SU-DHL-6 (cell line): Measurements from ENCODE around the gene LY9.

ENCODE experiments used
- H2AFZ ChIP-seq: fragments of 200-600 bp; sonication (generic); 2 replicates; pipeline ENCODE4 v1.6.1; 2014; ENCODE audit warnings: low read depth, mild to moderate bottlenecking, moderate library complexity, mixed read lengths, antibody characterized with exemption, low read length; ENCODE audit not compliant: severe bottlenecking
- H3F3A ChIP-seq: fragments of 200-600 bp; shearing (Covaris generic); 2 replicates; pipeline ENCODE4 v1.6.0; 2016; ENCODE audit warnings: antibody characterized with exemption, mild to moderate bottlenecking; ENCODE audit not compliant: insufficient read depth
- H3K27ac ChIP-seq: fragments of 200-600 bp; sonication (generic); 2 replicates; pipeline ENCODE4 v1.5.1; 2016; ENCODE audit warnings: low read depth, mild to moderate bottlenecking, low read length, moderate library complexity, mixed read lengths
- H3K27me3 ChIP-seq: fragments of 200-600 bp; sonication (generic), shearing (Covaris generic); 2 replicates; pipeline ENCODE4 v1.6.0; 2014; ENCODE audit warnings: mild to moderate bottlenecking, low read length
- H3K36me3 ChIP-seq: fragments of 200-600 bp; sonication (generic); 2 replicates; pipeline ENCODE4 v1.6.1; 2014; ENCODE audit warnings: mild to moderate bottlenecking, low read length, mixed read lengths
- H3K4me2 ChIP-seq: fragments of 300-600, 200-600 bp; shearing (Covaris generic), sonication (generic); 2 replicates; pipeline ENCODE4 v1.6.0; 2014; ENCODE audit warnings: low read length, low read depth, mild to moderate bottlenecking; ENCODE audit not compliant: poor library complexity, severe bottlenecking
- H3K4me3 ChIP-seq: fragments of 200-600 bp; sonication (generic); 2 replicates; pipeline ENCODE4 v1.5.1; 2014; ENCODE audit warnings: antibody characterized with exemption, low read length, mild to moderate bottlenecking, mixed read lengths; ENCODE audit not compliant: insufficient read depth, poor library complexity, severe bottlenecking
- H3K79me2 ChIP-seq: fragments of 200-600 bp; sonication (generic); 2 replicates; pipeline ENCODE4 v1.6.1; 2014; ENCODE audit warnings: mild to moderate bottlenecking, low read length, moderate library complexity; ENCODE audit not compliant: insufficient read depth
- H3K9ac ChIP-seq: fragments of 200-600 bp; sonication (generic); 2 replicates; pipeline ENCODE4 v1.7.0; 2014; ENCODE audit warnings: mild to moderate bottlenecking, low read length
- H3K9me2 ChIP-seq: fragments of 200-600 bp; sonication (generic); replicated peaks from 2 replicates; pipeline ENCODE4 v1.6.1; 2014; ENCODE audit warnings: low read length; ENCODE audit not compliant: insufficient read depth
- H3K9me3 ChIP-seq: fragments of 200-600 bp; sonication (generic); 2 replicates; pipeline ENCODE4 v1.6.1; 2014; ENCODE audit warnings: low read length, mixed read lengths; ENCODE audit not compliant: insufficient read depth
- H4K20me1 ChIP-seq: fragments of 200-600 bp; sonication (generic); 2 replicates; pipeline ENCODE4 v1.6.1; 2014; ENCODE audit warnings: low read depth, mild to moderate bottlenecking, antibody characterized with exemption, low read length, moderate library complexity, mixed read lengths
- EZH2phosphoT487 ChIP-seq: fragments of 200-600 bp; sonication (generic), shearing (Covaris generic); conservative IDR thresholded peaks from 2 replicates; pipeline ENCODE4 v1.6.1; 2018; ENCODE audit warnings: mild to moderate bottlenecking, antibody characterized with exemption, low read length, moderate library complexity, mixed read lengths
- TF ChIP-seq, protein P1 (sequence below): fragments of 200-600 bp; sonication (generic); IDR thresholded peaks from one replicate; pipeline ENCODE4 v1.5.1; 2017; ENCODE audit warnings: antibody characterized with exemption, mild to moderate bottlenecking, low read length, moderate library complexity; ENCODE audit not compliant: insufficient read depth, poor library complexity, severe bottlenecking

LY9 gene

DNA sequence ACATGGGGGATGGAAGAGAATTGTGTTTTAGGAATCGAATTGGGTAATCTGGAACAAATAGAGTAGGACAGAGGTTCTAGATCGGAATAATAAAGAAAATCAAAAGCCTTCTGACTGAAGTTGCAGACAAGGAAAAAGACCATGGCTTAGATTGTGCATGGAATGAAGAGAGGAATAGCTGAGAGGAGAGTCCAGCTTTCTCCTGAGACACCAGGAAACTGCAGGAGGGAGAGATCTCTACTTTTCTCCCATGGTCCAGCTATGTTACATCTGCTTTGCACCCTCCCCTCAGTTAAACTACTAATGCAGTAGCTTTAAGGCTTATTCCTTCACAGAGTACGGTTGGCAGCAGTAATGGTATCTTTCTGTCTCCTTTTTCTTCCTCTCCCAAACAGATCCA is 43.6 kb upstream of the LY9 start:
- Histone ChIP-seq H3F3A (no peaks in the 10 kb centered on the region), H3K36me3 (no peaks in the 10 kb centered on the region), H3K27ac (no peak overlapping the region), H4K20me1 (no peaks in the 10 kb centered on the region), H3K79me2 (no peaks in the 10 kb centered on the region), H3K9ac (no peak overlapping the region), H3K9me3 (no peaks in the 10 kb centered on the region), H3K4me3 (no peak overlapping the region), H3K4me2 (no peak overlapping the region), H3K27me3 (no peaks in the 10 kb centered on the region), H2AFZ (no peak overlapping the region), H3K9me2 (no peaks in the 10 kb centered on the region)
- TF ChIP-seq, protein P1, sequence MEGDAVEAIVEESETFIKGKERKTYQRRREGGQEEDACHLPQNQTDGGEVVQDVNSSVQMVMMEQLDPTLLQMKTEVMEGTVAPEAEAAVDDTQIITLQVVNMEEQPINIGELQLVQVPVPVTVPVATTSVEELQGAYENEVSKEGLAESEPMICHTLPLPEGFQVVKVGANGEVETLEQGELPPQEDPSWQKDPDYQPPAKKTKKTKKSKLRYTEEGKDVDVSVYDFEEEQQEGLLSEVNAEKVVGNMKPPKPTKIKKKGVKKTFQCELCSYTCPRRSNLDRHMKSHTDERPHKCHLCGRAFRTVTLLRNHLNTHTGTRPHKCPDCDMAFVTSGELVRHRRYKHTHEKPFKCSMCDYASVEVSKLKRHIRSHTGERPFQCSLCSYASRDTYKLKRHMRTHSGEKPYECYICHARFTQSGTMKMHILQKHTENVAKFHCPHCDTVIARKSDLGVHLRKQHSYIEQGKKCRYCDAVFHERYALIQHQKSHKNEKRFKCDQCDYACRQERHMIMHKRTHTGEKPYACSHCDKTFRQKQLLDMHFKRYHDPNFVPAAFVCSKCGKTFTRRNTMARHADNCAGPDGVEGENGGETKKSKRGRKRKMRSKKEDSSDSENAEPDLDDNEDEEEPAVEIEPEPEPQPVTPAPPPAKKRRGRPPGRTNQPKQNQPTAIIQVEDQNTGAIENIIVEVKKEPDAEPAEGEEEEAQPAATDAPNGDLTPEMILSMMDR = no peak
- TF ChIP-seq EZH2phosphoT487 = no peak

DNA sequence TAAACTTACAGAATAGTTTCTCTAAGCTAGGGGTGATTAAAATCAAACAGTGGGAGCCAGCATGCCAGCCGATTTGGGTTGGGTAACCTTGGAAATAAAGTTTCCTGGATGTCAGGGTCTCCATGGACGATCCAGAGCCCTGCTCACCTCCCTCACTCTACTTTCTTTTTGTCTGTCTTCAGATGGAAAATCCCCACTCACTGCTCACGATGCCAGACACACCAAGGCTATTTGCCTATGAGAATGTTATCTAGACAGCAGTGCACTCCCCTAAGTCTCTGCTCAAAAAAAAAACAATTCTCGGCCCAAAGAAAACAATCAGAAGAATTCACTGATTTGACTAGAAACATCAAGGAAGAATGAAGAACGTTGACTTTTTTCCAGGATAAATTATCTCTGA is 43.0 kb upstream of the LY9 start:
- no peaks in the 10 kb centered on the region for H3K27me3 ChIP-seq
- no peaks in the 10 kb centered on the region for H3K79me2 ChIP-seq
- no peaks in the 10 kb centered on the region for H3K9me3 ChIP-seq
- H3K4me2 ChIP-seq = no peak overlapping the region
- H4K20me1 ChIP-seq = no peaks in the 10 kb centered on the region
- H3K27ac ChIP-seq = no peak overlapping the region
- H3K4me3 ChIP-seq = no peak overlapping the region
- no peak overlapping the region for H3K9ac ChIP-seq
- H3K9me2 ChIP-seq = no peaks in the 10 kb centered on the region
- H3K36me3 ChIP-seq = no peaks in the 10 kb centered on the region
- no peaks in the 10 kb centered on the region for H3F3A ChIP-seq
- no peak for TF ChIP-seq EZH2phosphoT487
- TF ChIP-seq, protein P1 = no peak
- H2AFZ ChIP-seq = no peak overlapping the region

DNA sequence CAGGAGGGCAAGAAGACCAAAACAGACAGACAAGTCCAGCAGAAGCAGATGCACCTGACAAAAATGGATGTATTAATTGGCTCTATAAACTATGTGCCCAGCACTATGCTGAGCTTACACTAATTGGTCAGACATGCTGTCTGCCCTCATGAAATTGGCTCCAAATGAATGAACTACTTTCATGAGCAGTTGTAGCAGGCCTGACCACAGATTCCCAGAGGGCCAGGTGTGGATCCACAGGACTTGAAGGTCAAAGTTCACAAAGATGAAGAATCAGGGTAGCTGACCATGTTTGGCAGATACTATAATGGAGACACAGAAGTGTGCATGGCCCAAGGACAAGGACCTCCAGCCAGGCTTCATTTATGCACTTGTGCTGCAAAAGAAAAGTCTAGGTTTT is 42.4 kb upstream of the LY9 start:
- Histone ChIP-seq H3K79me2 (no peaks in the 10 kb centered on the region), H3K27me3 (no peaks in the 10 kb centered on the region), H3K9ac (no peak overlapping the region), H4K20me1 (no peaks in the 10 kb centered on the region), H3K36me3 (no peaks in the 10 kb centered on the region), H3K9me3 (no peaks in the 10 kb centered on the region), H2AFZ (no peak overlapping the region), H3K27ac (no peak overlapping the region), H3K4me2 (no peak overlapping the region), H3K9me2 (no peaks in the 10 kb centered on the region), H3K4me3 (no peak overlapping the region), H3F3A (no peaks in the 10 kb centered on the region)
- TF ChIP-seq, protein P1 = no peak
- no peak for TF ChIP-seq EZH2phosphoT487

DNA sequence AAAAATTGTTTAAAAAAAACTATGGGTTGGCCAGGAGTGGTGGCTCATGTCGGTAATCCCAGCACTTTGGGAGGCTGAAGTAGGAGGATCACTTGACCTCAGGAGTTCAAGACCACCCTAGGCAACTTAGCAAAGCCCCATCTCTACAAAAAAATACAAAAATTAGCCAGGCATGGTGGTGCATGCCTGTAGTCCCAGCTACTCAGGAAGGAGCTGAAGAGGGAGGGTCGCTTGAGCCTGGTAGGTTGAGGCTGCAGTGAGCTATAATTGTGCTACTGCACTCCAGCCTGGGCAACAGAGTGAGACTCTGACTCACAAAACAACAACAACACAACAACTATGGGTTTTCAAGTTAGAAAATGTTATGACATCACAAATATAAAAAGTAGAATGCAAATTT is 40.5 kb upstream of the LY9 start:
- H3K9ac ChIP-seq = no peak overlapping the region
- no peaks in the 10 kb centered on the region for H4K20me1 ChIP-seq
- no peaks in the 10 kb centered on the region for H3K27me3 ChIP-seq
- H3K79me2 ChIP-seq = no peaks in the 10 kb centered on the region
- no peak overlapping the region for H3K4me2 ChIP-seq
- H3F3A ChIP-seq = no peaks in the 10 kb centered on the region
- TF ChIP-seq, protein P1 = no peak
- TF ChIP-seq EZH2phosphoT487 = no peak
- H3K9me2 ChIP-seq = no peaks in the 10 kb centered on the region
- H2AFZ ChIP-seq = no peak overlapping the region
- no peak overlapping the region for H3K4me3 ChIP-seq
- no peaks in the 10 kb centered on the region for H3K36me3 ChIP-seq
- no peaks in the 10 kb centered on the region for H3K9me3 ChIP-seq
- no peak overlapping the region for H3K27ac ChIP-seq
